ENCODE measurements around the gene SIX4. TPM values are rescaled to one million over a fixed set of nuclear protein-coding genes. Genes with fewer than 3 reads are reported as not detected.
"Not testable (repeated sequence)": the region's sequence is repeated elsewhere in the genome, so short reads cannot be mapped to it uniquely, and the experiment has no call there.

Gene SIX4
- polyA plus RNA-seq, 3 donors = 6.8 to 7.8 (median 7.7) TPM

DNA sequence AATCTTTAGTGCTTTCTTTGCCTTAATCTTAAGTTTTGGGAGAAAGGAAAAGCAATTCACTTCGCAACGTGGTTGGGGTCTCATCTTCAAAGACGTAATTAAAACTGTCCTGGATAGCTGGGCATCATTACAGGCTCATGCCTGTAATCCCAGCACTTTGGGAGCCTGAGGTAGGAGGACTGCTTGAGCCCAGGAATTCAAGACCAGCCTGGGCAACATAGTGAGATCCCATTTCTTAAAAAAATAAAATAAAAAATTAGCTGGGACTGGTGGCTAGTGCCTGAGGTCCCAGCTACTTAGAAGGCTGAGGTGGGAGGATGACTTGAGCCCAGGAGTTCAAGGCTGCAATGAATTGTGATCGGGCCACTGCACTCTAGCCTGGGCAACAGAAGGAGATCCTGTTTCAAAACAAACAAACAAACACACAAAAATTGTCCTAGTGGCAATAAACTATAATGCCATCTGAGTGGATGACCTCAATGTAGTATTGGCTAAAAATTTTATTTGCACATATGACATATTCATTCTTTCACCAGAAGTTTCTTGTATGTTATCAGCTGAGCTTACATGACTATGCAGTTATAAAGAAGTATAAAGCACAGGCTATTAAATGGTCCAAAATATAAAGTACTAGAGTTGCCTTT is 8.8 kb upstream of the SIX4 start:
- no peak for DNase-seq (ENCODE audit: extremely low read depth in 1 of 11, low read depth in 9 of 11, low spot score in 4 of 11)

GRCh38 chr14:60731291-60731690 is 7.1 kb upstream of the SIX4 start:
- not testable (repeated sequence) for DNase-seq (ENCODE audit: extremely low read depth in 1 of 11, low read depth in 9 of 11, low spot score in 4 of 11)

DNA sequence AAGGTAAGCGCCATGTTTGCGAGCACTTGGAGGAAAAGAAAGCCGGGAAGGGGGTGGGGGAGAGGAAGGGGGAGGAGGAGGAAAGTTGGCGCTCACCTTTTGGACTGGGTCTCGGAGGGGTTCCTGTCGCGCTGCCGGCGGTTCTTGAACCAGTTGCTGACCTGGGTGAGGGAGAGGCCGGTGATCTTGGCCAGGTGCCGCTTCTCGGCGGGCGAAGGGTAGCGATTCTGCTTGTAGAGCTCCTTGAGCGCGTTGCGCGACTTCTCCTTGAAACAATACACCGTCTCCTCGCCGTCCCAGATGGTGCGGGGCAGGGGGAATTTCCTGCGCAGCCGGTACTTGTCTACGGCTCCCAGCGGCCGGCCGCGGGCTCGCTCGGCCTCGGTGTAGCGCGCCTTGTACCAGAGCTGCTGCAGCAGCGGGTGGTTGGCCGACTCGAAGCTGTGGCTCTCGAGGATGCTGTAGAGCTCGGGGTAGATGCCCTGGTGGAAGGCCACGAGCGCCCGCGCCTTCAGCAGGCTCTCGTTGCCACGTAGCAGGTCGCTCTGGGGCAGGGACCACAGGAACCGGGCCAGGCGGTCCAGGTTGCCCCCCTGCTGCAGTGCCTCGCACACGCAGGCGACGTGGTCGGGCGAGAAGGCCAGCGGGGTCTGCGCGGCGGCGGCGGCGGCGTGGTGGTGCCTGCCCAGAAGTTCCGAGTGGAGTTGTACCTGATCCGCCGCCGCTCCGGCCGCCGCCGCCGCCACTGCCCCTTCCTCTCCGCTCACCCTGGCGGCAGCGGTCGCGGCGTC is 840 bp downstream of the SIX4 start:
- peak in 7 of 11 donors; percentile 26 to 46 (median 37) for DNase-seq (ENCODE audit: extremely low read depth in 1 of 11, low read depth in 9 of 11, low spot score in 4 of 11)

DNA sequence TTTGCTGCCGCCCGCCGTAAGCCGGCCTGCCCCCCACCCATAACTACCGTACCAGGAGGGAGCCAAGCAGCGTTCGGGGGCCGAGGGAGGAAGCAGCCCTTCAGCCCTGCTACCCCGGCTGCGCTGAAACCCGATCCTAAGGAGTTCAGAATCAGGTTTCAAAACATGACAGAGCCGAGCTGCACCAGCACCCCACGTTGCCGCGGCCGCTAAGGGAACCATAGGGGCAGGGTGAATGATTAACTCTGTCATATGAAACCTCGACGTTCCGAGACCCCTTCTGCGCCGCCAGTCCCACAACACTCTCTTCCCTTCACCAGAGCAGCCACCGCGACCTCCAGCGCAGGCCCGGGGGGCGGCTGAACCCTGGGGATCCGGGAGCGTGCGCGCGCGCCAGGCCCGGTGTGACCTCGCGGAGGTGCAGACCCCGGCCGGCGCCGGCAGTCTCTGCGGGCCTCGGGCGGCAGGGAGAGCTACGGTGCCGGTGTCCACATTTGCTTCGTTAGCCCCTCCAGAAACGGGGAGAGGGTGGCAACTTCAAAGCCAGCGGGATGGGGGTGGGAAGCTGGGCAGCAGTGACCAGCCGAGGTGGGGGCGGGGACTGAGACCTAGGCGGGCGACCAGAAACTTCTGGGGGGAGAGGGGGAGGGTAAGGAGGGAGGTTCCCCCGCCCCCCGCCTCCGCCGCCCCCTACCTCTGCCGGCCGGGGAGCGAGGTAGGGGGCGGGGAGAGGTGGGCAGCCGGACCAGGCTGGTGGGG is 1.6 kb downstream of the SIX4 start:
- DNase-seq (ENCODE audit: extremely low read depth in 1 of 11, low read depth in 9 of 11, low spot score in 4 of 11) = peak in 8 of 11 donors; percentile 61 to 81 (median 70)

- DNase-seq (ENCODE audit: extremely low read depth in 1 of 11, low read depth in 9 of 11, low spot score in 4 of 11) = no peak
These were observed 2.1 kb downstream of the SIX4 start for GRCh38 chr14:60722107-60722356.

DNA sequence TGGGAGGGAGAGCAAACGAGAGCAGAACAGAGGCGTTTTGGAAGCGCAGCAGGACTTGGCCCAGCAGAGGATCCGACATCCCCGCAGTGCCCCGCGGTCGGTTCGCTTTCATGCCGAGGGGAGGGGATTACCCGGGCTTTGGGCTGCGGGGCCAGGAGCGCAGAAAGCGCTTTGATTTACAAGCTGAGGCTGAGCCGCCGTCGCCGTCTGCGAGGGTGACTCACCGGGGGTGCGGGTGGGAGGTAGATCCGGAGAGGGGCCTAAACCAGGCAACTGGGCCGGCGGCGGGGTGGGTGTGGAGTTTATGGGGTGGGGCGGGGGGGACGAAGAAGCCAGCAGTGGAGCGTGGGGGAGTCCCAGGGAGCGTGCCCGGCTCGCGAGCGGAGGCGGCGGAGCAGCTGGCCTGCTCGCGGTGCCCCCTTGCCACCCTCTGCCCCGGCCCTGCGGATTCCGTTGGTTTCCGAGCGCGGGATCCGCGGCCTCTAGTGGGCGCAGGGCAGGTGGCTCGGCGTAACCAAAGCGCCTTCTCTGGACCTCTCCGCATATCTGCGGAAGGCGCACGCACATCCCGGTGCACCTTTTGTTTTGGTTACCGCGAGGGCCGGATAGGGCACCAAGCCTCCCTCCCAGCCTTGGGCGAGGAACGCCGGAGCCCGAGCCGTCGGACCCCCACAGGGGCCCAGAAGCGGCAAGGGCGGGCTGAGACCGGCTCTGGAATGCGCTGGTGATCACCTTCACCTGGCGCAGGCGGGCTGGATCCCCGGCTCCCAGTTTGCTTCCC is 2.6 kb downstream of the SIX4 start:
- DNase-seq (ENCODE audit: extremely low read depth in 1 of 11, low read depth in 9 of 11, low spot score in 4 of 11) = peak in 6 of 11 donors; percentile 20 to 42 (median 36)

DNA sequence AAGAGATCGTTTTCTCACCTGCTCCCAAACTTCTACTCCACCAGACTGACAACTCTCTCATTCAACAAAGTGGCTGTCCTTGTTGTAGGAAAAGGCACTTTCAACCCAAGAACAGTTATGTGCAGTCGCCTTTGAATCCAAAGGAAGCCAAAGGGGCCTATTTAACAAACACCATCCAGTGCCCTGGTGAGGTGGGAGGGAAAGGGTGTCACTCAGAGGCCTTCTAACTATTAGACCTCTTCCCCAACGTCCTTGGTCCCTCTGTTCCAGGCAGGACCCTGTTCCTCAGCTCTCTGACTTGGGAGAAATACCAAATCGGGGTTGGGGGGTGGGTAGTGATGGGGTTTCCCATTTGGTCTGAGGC is 3.2 kb downstream of the SIX4 start:
- no peak for DNase-seq (ENCODE audit: extremely low read depth in 1 of 11, low read depth in 9 of 11, low spot score in 4 of 11)

GRCh38 chr14:60720391-60720790 is 3.8 kb downstream of the SIX4 start:
- DNase-seq (ENCODE audit: extremely low read depth in 1 of 11, low read depth in 9 of 11, low spot score in 4 of 11) = no peak

GRCh38 chr14:60713513-60713912 is 10.6 kb downstream of the SIX4 start:
- no peak for DNase-seq (ENCODE audit: extremely low read depth in 1 of 11, low read depth in 9 of 11, low spot score in 4 of 11)

GRCh38 chr14:60710494-60710893 is 13.7 kb downstream of the SIX4 start:
- DNase-seq (ENCODE audit: extremely low read depth in 1 of 11, low read depth in 9 of 11, low spot score in 4 of 11) = no peak

DNA sequence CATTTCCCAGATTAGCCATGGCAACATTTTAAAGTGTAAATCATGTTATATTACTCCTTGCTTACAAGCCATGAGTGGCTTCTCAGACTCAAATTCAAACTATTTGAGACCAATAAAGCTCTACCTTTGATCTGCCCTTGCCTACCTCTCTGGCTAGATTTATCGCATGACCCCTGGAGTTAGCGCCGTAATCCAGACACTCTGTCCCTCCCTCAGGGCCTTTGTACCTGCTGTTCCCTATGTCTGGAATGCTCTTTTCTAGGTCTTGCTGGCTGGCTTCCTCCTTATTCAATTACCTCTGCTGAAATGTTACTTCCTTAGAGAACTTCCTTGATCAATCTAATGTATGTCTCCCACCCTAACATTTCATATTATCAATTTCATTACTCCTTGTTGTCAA is 16.3 kb downstream of the SIX4 start:
- DNase-seq (ENCODE audit: extremely low read depth in 1 of 11, low read depth in 9 of 11, low spot score in 4 of 11) = no peak

DNA sequence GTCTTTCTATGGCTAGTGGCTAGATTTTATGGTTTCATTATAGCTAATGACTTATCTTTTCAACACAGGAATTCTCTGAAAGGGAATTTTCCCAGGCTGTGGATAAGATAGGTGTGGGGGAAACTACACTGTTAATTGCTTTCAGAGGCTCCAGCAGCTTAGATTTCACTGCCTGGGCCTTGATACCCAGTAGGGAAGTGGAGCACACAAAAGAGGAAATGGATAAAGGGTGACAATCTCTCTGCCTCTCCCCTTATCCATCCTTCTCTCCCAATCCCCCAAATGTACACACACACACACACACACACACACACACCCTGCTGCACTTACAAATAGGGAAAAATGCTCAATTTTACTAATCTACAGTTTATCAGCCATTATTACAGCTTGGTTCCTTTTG is 19.1 kb downstream of the SIX4 start:
- peak in 1 of 11 donors; percentile 6 for DNase-seq (ENCODE audit: extremely low read depth in 1 of 11, low read depth in 9 of 11, low spot score in 4 of 11)

- no peak for DNase-seq (ENCODE audit: extremely low read depth in 1 of 11, low read depth in 9 of 11, low spot score in 4 of 11)
These were observed 23.6 kb downstream of the SIX4 start for GRCh38 chr14:60700598-60700997.

GRCh38 chr14:60695327-60695726 is 28.8 kb downstream of the SIX4 start:
- DNase-seq (ENCODE audit: extremely low read depth in 1 of 11, low read depth in 9 of 11, low spot score in 4 of 11) = no peak

GRCh38 chr14:60691383-60692113 is 32.6 kb downstream of the SIX4 start:
- peak in 1 of 11 donors; percentile 5 for DNase-seq (ENCODE audit: extremely low read depth in 1 of 11, low read depth in 9 of 11, low spot score in 4 of 11)

DNA sequence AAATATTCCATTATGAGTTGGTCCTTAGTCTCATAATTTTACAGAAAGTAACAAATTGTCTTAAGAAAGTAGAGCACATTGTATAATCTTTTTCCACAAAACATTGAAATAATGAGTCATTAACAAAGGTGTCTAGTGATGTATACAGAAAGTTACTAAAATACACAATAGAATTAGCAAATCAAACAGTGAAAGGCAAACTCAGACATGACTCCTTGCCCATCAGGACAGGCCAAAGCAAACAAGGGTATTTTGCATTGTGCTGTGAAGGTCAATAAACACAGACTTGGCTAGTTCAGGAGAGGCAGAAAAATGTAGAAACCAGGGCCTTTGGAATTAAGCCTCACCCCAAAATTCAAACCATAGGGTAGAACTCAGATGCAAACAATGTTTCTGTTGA is 37.3 kb downstream of the SIX4 start:
- DNase-seq (ENCODE audit: extremely low read depth in 1 of 11, low read depth in 9 of 11, low spot score in 4 of 11) = no peak

DNA sequence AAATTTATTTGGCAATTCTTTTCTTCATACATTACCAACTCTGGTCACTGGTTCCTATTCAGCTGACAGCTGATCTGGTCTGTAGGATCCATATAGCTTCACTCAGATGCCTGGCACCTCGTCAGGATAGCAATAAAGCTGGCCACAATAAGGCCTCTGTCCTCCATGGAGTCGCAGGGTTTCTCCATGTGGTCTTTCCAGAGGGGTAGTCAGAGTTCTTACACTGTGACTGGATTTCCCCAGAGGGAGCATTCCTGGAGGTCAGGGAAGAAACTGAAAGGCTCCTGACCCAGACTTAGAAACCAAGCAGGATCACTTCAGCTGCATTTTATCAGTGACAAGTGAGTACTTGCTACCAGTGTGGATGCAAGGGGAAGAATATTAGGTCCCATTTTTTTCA is 39.9 kb downstream of the SIX4 start:
- DNase-seq (ENCODE audit: extremely low read depth in 1 of 11, low read depth in 9 of 11, low spot score in 4 of 11) = no peak

DNA sequence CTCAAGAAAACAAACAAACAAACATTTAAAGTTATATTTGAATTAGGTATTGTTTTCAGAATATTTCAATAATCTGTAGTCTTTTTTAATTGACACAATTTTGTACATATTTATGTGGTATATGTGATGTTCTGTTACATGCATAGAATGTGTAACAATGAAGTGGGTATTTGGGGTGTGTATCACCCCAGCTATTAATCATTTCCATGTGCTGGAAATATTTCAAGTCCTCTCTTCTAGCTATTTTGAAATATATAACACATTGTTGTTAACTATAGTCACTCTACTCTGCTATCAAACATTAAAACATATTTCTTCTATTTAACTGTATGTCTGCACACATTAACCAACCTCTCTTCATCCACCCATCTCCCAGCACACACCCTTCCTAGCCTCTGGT is 42.9 kb downstream of the SIX4 start:
- no peak for DNase-seq (ENCODE audit: extremely low read depth in 1 of 11, low read depth in 9 of 11, low spot score in 4 of 11)

GRCh38 chr14:60680511-60680910 is 43.6 kb downstream of the SIX4 start:
- DNase-seq (ENCODE audit: extremely low read depth in 1 of 11, low read depth in 9 of 11, low spot score in 4 of 11) = no peak
